NT2/D1 (cell line): Measurements from ENCODE around the gene RTEL1.

ENCODE experiments used
- SUZ12 ChIP-seq: IDR thresholded peaks from 2 replicates; pipeline ENCODE4 v1.6.1; 2011; ENCODE audit not compliant: insufficient read length, insufficient read depth; ENCODE audit errors: extremely low read depth
- ZNF274 ChIP-seq: IDR thresholded peaks from 2 replicates; pipeline ENCODE4 v1.6.1; 2011; ENCODE audit warnings: mild to moderate bottlenecking, low read depth, low read length

GRCh38 chr20:63709149-63709527 is 51.0 kb downstream of the RTEL1 start:
- no peak for TF ChIP-seq ZNF274
- TF ChIP-seq SUZ12 = no peak
